ENCODE data around the gene PYDC1. TPM values are rescaled to one million over a fixed set of nuclear protein-coding genes. Genes with fewer than 3 reads are reported as not detected.
"Not testable (repeated sequence)": the region's sequence is repeated elsewhere in the genome, so short reads cannot be mapped to it uniquely, and the experiment has no call there.

PYDC1 gene
- polyA plus RNA-seq, 2 of the 4 experiments (the other 2 are of a cell fraction) = not detected

DNA sequence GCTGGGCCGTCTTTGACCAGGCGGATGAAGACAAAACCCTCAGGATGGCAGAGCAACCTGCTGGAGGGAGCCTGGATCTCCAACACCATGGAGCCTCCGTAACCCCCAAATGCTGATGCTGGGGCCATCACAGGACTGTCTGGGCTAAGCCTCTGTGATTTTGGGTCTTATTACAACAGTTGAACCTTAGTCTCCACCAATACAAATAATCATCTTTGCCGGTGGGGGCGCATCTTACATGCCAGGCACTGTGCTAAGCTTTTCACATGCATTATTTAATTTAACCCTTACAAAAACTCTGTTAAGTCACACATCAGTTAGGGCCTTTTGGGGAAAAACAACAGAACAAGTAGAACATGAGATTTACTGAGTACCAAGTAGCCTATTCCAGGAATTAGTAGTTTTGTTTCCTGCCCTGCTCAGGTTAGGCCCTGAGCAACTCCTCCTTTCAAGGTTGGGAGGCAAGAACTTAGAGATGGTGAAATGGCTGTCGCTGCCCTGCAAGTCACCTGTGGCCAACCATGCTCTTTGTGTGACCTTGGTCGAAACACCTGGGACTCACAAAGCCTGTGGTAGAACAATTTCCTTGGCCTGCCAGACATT, 33.9 kb upstream of the PYDC1 start:
- FAIRE-seq (no peak), DNase-seq (ENCODE audit: low read depth in 1 of 2, low spot score in 1 of 2) (no peak), ATAC-seq (no peak)
- Histone ChIP-seq H3K4me3 (no peak overlapping the region), H3K27ac (no peak overlapping the region), H3K4me1 (peaks cover 18% of the 10 kb centered on the region), H3K4me2 (no peak overlapping the region), H3K9me3 (no peaks in the 10 kb centered on the region)
- TF ChIP-seq, protein P1, sequence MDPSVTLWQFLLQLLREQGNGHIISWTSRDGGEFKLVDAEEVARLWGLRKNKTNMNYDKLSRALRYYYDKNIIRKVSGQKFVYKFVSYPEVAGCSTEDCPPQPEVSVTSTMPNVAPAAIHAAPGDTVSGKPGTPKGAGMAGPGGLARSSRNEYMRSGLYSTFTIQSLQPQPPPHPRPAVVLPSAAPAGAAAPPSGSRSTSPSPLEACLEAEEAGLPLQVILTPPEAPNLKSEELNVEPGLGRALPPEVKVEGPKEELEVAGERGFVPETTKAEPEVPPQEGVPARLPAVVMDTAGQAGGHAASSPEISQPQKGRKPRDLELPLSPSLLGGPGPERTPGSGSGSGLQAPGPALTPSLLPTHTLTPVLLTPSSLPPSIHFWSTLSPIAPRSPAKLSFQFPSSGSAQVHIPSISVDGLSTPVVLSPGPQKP (IDR thresholded peaks at IDR 0.05; ENCODE audit: low read depth, low read length) = no peak
- TF ChIP-seq, protein P2, sequence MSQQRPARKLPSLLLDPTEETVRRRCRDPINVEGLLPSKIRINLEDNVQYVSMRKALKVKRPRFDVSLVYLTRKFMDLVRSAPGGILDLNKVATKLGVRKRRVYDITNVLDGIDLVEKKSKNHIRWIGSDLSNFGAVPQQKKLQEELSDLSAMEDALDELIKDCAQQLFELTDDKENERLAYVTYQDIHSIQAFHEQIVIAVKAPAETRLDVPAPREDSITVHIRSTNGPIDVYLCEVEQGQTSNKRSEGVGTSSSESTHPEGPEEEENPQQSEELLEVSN (IDR thresholded peaks at IDR 0.05; ENCODE audit: borderline replicate concordance, low read depth) = no peak
- TF ChIP-seq RNF2 (IDR thresholded peaks at IDR 0.05; ENCODE audit: borderline replicate concordance, low read depth) (no peak), ZC3H11A (IDR thresholded peaks at IDR 0.05) (no peak), MAZ (IDR thresholded peaks at IDR 0.05; ENCODE audit: borderline replicate concordance, low read depth, low read length) (no peak), POLR2A (IDR thresholded peaks at IDR 0.05; ENCODE audit: low read length) (no peak), EP300 (IDR thresholded peaks at IDR 0.05) (no peak), ZSCAN20 (CRISPR knock-in tag; IDR thresholded peaks at IDR 0.05) (no peak), EHMT2 (IDR thresholded peaks at IDR 0.05; ENCODE audit: low read depth) (no peak), CHD4 (IDR thresholded peaks at IDR 0.05; ENCODE audit: borderline replicate concordance) (no peak), CBX8 (IDR thresholded peaks at IDR 0.05) (no peak), RCOR1 (IDR thresholded peaks at IDR 0.05; ENCODE audit: low read depth, low read length) (no peak), FOSB (CRISPR knock-in tag; IDR thresholded peaks at IDR 0.05) (no peak)
- TF ChIP-seq, protein P3, sequence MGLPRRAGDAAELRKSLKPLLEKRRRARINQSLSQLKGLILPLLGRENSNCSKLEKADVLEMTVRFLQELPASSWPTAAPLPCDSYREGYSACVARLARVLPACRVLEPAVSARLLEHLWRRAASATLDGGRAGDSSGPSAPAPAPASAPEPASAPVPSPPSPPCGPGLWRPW (IDR thresholded peaks at IDR 0.05) = no peak
- TF ChIP-seq, protein P4, sequence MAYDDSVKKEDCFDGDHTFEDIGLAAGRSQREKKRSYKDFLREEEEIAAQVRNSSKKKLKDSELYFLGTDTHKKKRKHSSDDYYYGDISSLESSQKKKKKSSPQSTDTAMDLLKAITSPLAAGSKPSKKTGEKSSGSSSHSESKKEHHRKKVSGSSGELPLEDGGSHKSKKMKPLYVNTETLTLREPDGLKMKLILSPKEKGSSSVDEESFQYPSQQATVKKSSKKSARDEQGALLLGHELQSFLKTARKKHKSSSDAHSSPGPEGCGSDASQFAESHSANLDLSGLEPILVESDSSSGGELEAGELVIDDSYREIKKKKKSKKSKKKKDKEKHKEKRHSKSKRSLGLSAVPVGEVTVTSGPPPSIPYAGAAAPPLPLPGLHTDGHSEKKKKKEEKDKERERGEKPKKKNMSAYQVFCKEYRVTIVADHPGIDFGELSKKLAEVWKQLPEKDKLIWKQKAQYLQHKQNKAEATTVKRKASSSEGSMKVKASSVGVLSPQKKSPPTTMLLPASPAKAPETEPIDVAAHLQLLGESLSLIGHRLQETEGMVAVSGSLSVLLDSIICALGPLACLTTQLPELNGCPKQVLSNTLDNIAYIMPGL (CRISPR knock-in tag; IDR thresholded peaks at IDR 0.05; ENCODE audit: borderline replicate concordance) = no peak
- ChIA-PET CTCF (no interaction called here), POLR2A (no interaction called here)
- 83% methylated on average over 7 of the region's 7 CpGs for WGBS (ENCODE audit: missing lambda C conversion rate)

DNA sequence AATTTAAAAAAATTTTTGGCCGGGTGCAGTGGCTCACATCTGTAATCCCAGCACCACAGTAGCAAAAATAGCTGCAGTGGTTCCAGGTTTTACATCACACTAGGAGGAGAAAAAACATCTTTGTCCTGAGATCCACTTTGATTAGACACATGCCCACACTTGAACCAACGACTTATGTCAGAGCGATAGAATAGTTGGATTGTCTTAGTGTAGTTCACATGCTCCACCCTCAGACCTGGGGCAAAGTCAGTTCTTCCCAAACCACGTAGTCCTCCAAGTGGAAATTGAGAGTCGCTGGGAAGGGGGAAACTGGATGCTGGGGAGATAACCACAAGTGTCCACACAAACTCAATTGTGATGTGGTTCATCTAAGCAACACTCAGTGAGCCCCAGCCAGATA, 31.4 kb upstream of the PYDC1 start:
- ATAC-seq (no peak), FAIRE-seq (no peak), DNase-seq (ENCODE audit: low read depth in 1 of 2, low spot score in 1 of 2) (no peak)
- H3K27ac ChIP-seq = no peak overlapping the region
- ChIA-PET CTCF (interaction anchor here (1.0 to 1.8 kb wide), 4 partner anchors 18 to 194 kb away, joined by 3 to 6 read pairs (median 4); partner anchors contain the start of gene ZNF843), POLR2A (no interaction called here)
- 65% methylated on average over 5 of the region's 5 CpGs for WGBS (ENCODE audit: missing lambda C conversion rate)
- no peak overlapping the region for H3K4me2 ChIP-seq
- H3K4me1 ChIP-seq = peaks cover 8% of the 10 kb centered on the region
- TF ChIP-seq SREBF2 (IDR thresholded peaks at IDR 0.05) = no peak
- TF ChIP-seq EHF (CRISPR knock-in tag; IDR thresholded peaks at IDR 0.05) = no peak
- TF ChIP-seq NR3C1 (IDR thresholded peaks at IDR 0.05) = no peak
- no peak for TF ChIP-seq RARB (CRISPR knock-in tag; IDR thresholded peaks at IDR 0.05)
- TF ChIP-seq, protein P5, sequence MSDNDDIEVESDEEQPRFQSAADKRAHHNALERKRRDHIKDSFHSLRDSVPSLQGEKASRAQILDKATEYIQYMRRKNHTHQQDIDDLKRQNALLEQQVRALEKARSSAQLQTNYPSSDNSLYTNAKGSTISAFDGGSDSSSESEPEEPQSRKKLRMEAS (IDR thresholded peaks at IDR 0.05) = no peak
- no peaks in the 10 kb centered on the region for H3K9me3 ChIP-seq
- H3K4me3 ChIP-seq = no peak overlapping the region

DNA sequence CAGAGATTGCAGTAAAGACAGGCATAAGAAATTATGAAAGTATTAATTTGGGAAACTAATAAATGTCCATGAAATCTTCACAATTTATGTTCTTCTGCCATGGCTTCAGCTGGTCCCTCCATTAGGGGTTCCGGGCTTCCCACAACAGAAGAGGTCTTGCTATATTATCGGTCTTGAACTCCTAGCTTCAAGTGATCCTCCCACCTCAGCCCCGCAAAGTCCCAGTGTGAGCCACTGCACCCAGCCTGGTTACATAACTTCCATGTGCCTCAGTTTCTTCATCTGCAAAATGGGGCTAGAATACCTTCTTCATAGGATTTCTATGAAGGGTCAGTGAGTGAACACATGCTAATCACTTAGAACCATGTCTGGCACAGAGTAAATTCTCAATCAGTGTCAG, 29.4 kb upstream of the PYDC1 start:
- whole genome bisulfite sequencing (ENCODE audit: missing lambda C conversion rate) = 90% methylated on average over 3 of the region's 3 CpGs
- no peak overlapping the region for H3K27ac ChIP-seq
- no peak for TF ChIP-seq MAFK (IDR thresholded peaks at IDR 0.05; ENCODE audit: partially characterized antibody)
- TF ChIP-seq, protein P2 (IDR thresholded peaks at IDR 0.05; ENCODE audit: borderline replicate concordance, low read depth) = no peak
- FAIRE-seq (no peak), DNase-seq (ENCODE audit: low read depth in 1 of 2, low spot score in 1 of 2) (no peak), ATAC-seq (no peak)
- ChIA-PET POLR2A (no interaction called here), CTCF (no interaction called here)
- H3K4me3 ChIP-seq = no peak overlapping the region
- no peaks in the 10 kb centered on the region for H3K4me1 ChIP-seq
- H3K4me2 ChIP-seq = no peak overlapping the region
- H3K9me3 ChIP-seq = no peaks in the 10 kb centered on the region

DNA sequence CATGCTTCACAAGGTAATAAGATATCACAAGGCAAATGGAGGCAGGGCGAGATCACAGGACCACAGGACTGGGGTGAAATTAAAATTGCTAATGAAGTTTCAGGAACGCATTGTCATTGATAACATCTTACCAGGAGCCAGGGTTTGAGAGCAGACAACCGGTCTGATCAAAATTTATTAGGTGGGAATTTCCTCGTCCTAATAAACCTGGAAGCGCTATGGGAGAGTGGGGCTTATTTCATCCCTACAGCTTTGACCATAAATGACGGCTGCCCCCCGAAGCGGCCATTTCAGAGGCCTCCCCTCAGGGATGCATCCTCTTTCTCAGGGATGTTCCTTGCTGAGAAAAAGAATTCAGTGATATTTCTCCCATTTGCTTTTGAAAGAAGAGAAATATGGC, 28.7 kb upstream of the PYDC1 start:
- DNase-seq (ENCODE audit: low read depth in 1 of 2, low spot score in 1 of 2); H3K4me1 ChIP-seq; POLR2A ChIA-PET; ATAC-seq; FAIRE-seq; H3K9me3 ChIP-seq; CTCF ChIA-PET; H3K27ac ChIP-seq; H3K4me3 ChIP-seq; H3K4me2 ChIP-seq: not testable (repeated sequence)
- 79% methylated on average over 8 of the region's 8 CpGs for WGBS (ENCODE audit: missing lambda C conversion rate)
